GM12878 (cell line): Measurements from ENCODE around the gene NOL8. TPM values are rescaled to one million over a fixed set of nuclear protein-coding genes. Genes with fewer than 3 reads are reported as not detected.

Experiments used
- ATAC-seq: fragments of 200-7000 bp; cut with Tn5 transposase; 3 replicates; pipeline ENCODE4 v1.9.1; 2020; ENCODE audit warnings: mild to moderate bottlenecking, moderate library complexity
- BruUV-seq: library from RNA; stranded (reverse); fragments of 400-500 nt; replicated peaks from 2 replicates; lab custom pipeline; 2021; lab: Mats Ljungman, UMichigan
- CTCF ChIA-PET: fragments of 300-600 bp; sonication (Branson Sonifier 250); formaldehyde crosslinking; extraction: SDS; loops from one replicate; lab custom pipeline; 2021; ENCODE audit warnings: inconsistent platforms; lab: Yijun Ruan, JAX
- POLR2A ChIA-PET: fragments of 350-600 bp; formaldehyde crosslinking; extraction: SDS; loops from one replicate; lab custom pipeline; 2021; ENCODE audit warnings: inconsistent platforms; lab: Charles Lee
- RAD21 ChIA-PET: fragments of 300-600 bp; sonication (Branson Sonifier 250); formaldehyde crosslinking; loops from one replicate; lab custom pipeline; 2023; ENCODE audit warnings: antibody characterized with exemption; ENCODE audit not compliant: unreplicated experiment; lab: Charles Lee
- SMC1A ChIA-PET: fragments of 300-600 bp; sonication (Branson Sonifier 250); formaldehyde crosslinking; loops from one replicate; lab custom pipeline; 2023; ENCODE audit not compliant: unreplicated experiment, uncharacterized antibody; lab: Charles Lee
- DNase-seq: peaks from one replicate; pipeline ENCODE4 v3.0.0-alpha.2; 2011; ENCODE audit warnings: low read depth, low spot score
- FAIRE-seq: peaks from 3 replicates; lab custom pipeline; 2011; peaks lifted over from hg19 to GRCh38; lab: Jason Lieb, UNC
- H2AFZ ChIP-seq: 2 replicates; pipeline ENCODE4 v1.6.0; 2011; ENCODE audit warnings: low read depth, low read length, control low read depth; ENCODE audit not compliant: control insufficient read depth
- H3K27ac ChIP-seq: 2 replicates; pipeline ENCODE4 v1.5.1; 2011; ENCODE audit warnings: control low read depth; ENCODE audit not compliant: control insufficient read depth, insufficient read depth
- H3K27me3 ChIP-seq, 2 experiments: replicated peaks in 1 of 2; 2 replicates each; pipeline versions ENCODE4 v1.6.0 to v1.6.1; 2011; ENCODE audit warnings: low read length in 1 of 2; ENCODE audit not compliant: control insufficient read depth in 2 of 2, insufficient read depth in 2 of 2
- H3K36me3 ChIP-seq, 2 experiments: 2 replicates each; pipeline ENCODE4 v1.5.1; 2011; ENCODE audit warnings: low read length in 1 of 2; ENCODE audit not compliant: control insufficient read depth in 2 of 2, insufficient read depth in 2 of 2
- H3K4me1 ChIP-seq: 2 replicates; pipeline ENCODE4 v1.6.1; 2011; ENCODE audit warnings: mild to moderate bottlenecking, low read length, moderate library complexity, mixed read lengths; ENCODE audit not compliant: control insufficient read depth, insufficient read depth
- H3K4me2 ChIP-seq: 2 replicates; pipeline ENCODE4 v1.6.0; 2011; ENCODE audit warnings: control low read depth; ENCODE audit not compliant: control insufficient read depth, insufficient read depth
- H3K4me3 ChIP-seq: fragments of 200-600 bp; sonication (generic); 2 replicates; pipeline ENCODE4 v1.5.1; 2016
- H3K79me2 ChIP-seq: 2 replicates; pipeline ENCODE4 v1.6.0; 2011; ENCODE audit warnings: low read length; ENCODE audit not compliant: control insufficient read depth, insufficient read depth
- H3K9ac ChIP-seq: 2 replicates; pipeline ENCODE4 v1.8.0; 2011; ENCODE audit warnings: low read length, control low read depth, mixed read lengths; ENCODE audit not compliant: control insufficient read depth, insufficient read depth
- H3K9me3 ChIP-seq: replicated peaks from 3 replicates; pipeline ENCODE4 v1.5.1; 2011; ENCODE audit warnings: mild to moderate bottlenecking, low read length; ENCODE audit not compliant: control insufficient read depth, insufficient read depth
- H4K20me1 ChIP-seq: 2 replicates; pipeline ENCODE4 v1.6.0; 2011; ENCODE audit not compliant: control insufficient read depth, insufficient read depth
- BACH1 ChIP-seq: fragments of 450-650 bp; IDR thresholded peaks from 2 replicates; pipeline ENCODE4 v1.6.1; 2017; ENCODE audit warnings: mild to moderate bottlenecking, borderline replicate concordance
- BRCA1 ChIP-seq: IDR thresholded peaks from 2 replicates; pipeline ENCODE4 v1.6.1; 2011; ENCODE audit warnings: low read depth, low read length, improper control_type of control experiment
- ETV6 ChIP-seq, 2 experiments: fragments of 450-650 bp in 1 of 2; IDR thresholded peaks in 1 of 2; conservative IDR thresholded peaks in 1 of 2; 2 replicates each; pipeline ENCODE4 v1.6.1; 2014; ENCODE audit warnings: antibody characterized with exemption in 1 of 2, borderline replicate concordance in 1 of 2, low read depth in 1 of 2, mild to moderate bottlenecking in 1 of 2, moderate library complexity in 1 of 2
- HDGF ChIP-seq: fragments of 450-650 bp; IDR thresholded peaks from 2 replicates; pipeline ENCODE4 v1.6.1; 2016; ENCODE audit warnings: antibody characterized with exemption
- JUNB ChIP-seq: IDR thresholded peaks from 2 replicates; pipeline ENCODE4 v1.6.1; 2016; ENCODE audit warnings: antibody characterized with exemption, mild to moderate bottlenecking
- KDM1A ChIP-seq: fragments of 200-600 bp; sonication (generic); IDR thresholded peaks from 2 replicates; pipeline ENCODE4 v1.6.1; 2016; ENCODE audit warnings: borderline replicate concordance
- KLF5 ChIP-seq: fragments of 450-650 bp; IDR thresholded peaks from 2 replicates; pipeline ENCODE4 v1.6.1; 2014; ENCODE audit warnings: mild to moderate bottlenecking; ENCODE audit not compliant: partially characterized antibody
- SRF ChIP-seq, 2 experiments: IDR thresholded peaks; 2 replicates each; pipeline ENCODE4 v1.6.1; 2011; ENCODE audit warnings: low read depth in 2 of 2, low read length in 2 of 2, mild to moderate bottlenecking in 1 of 2, moderate library complexity in 1 of 2
- WGBS: methylation state at CpG from one replicate; pipeline ENCODE4 v1.1.6; 2016; ENCODE audit warnings: low lambda C conversion rate; ENCODE audit not compliant: insufficient replicate concordance, insufficient coverage; ENCODE audit errors: missing lambda C conversion rate; 5-methylcytosine and 5-hydroxymethylcytosine counted together
- in situ Hi-C: fragments of 300-500 bp; cut with MboI; formaldehyde crosslinking; loops from 9 replicates; pipeline ENCODE4 v1.14.3; 2018; ENCODE audit warnings: mixed read lengths
- intact Hi-C: fragments of 100-400 bp; cut with micrococcal nuclease; formaldehyde crosslinking; loops from one replicate; pipeline ENCODE4 v1.14.2; 2022; ENCODE audit not compliant: unreplicated experiment
- polyA plus RNA-seq, 11 experiments: library from polyadenylated mRNA; depleted of rRNA in 4 of 11; unstranded in 6 of 11; stranded (reverse) in 5 of 11; fragments of >200 nt; fragmentation: Nextera tagmentation in 4 of 11; fragmentation: Illumina TruSeq in 1 of 11; extraction: Ambion mirVana in 4 of 11; extraction: Trizol in 1 of 11; gene quantifications; 1 replicate in 1 of 11; 2 replicates in 10 of 11; pipeline versions ENCODE4 v1.2.1 to v1.2.3, GENCODE V29; 2011 to 2016; ENCODE audit warnings: inconsistent platforms in 2 of 11, missing spikeins in 2 of 11, low read depth in 1 of 11
- total RNA-seq, 4 experiments: library from RNA; depleted of rRNA in 3 of 4; stranded (reverse); fragments of >200 nt in 3 of 4; fragmentation: Illumina TruSeq in 1 of 4; extraction: Trizol in 1 of 4; gene quantifications; 2 replicates each; pipeline versions ENCODE4 v1.2.1 to v1.2.3, GENCODE V29; 2013 to 2021
- TF ChIP-seq, protein P1 (sequence below): IDR thresholded peaks from 2 replicates; pipeline ENCODE4 v1.6.1; 2012; ENCODE audit warnings: mild to moderate bottlenecking, low read depth, low read length
- TF ChIP-seq, protein P2 (sequence below): fragments of 450-650 bp; IDR thresholded peaks from 2 replicates; pipeline ENCODE4 v1.6.1; 2017; ENCODE audit warnings: mild to moderate bottlenecking
- TF ChIP-seq, protein P3 (sequence below): IDR thresholded peaks from 2 replicates; pipeline ENCODE4 v1.6.1; 2012; ENCODE audit warnings: low read depth, low read length, improper control_type of control experiment
- TF ChIP-seq, protein P4 (sequence below): fragments of 450-650 bp; IDR thresholded peaks from 2 replicates; pipeline ENCODE4 v1.6.1; 2014; ENCODE audit warnings: mild to moderate bottlenecking
- TF ChIP-seq, protein P5 (sequence below): fragments of 450-650 bp; formaldehyde crosslinking; IDR thresholded peaks from 2 replicates; pipeline ENCODE4 v1.4.0; 2020; ENCODE audit warnings: mild to moderate bottlenecking, moderate library complexity

NOL8 gene
- total and polyA plus RNA-seq, 10 of the 15 experiments (the other 5 are each of a cell fraction or from before 2014, with no cell fraction given): 33.6 to 58.6 (median 49.2) TPM

DNA sequence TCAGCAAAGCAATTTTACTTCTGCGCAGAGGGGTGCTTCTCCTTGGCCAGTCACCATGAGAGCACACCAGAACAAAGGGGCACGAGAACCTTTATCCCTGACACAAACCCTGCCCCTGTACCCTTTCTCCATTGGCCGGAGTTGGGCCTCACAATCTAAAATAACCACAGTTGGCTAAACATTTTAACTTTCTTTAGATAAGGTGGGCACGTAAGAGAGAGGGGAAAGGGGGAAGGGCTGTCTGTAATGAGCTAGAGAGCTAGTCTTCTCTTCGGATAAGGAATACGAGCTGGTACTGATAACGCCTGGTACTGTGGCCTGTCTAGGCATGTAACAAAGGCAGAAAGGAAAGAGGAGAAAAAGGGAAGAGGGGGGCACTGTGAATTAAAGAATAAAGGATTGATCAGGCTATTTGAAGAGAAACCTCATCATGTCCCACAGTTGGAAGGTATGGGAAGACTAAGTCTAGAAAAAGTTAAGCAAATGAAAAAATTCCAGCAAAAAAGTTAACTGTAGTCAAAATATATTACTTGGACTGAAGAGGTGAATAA lies 29.8 kb downstream of the NOL8 start:
- ChIA-PET SMC1A (interaction anchor here (1.0 kb wide), 1 partner anchor 75 kb away, joined by 3 read pairs; no protein-coding TSS in a partner anchor), CTCF (interaction anchor here (0.7 to 2.3 kb wide), 2 partner anchors 26 to 157 kb away, joined by 3 to 6 read pairs; no protein-coding TSS in a partner anchor), RAD21 (no interaction called here), POLR2A (interaction anchor here (1.6 kb wide), 1 partner anchor 31 kb away, joined by 4 read pairs; no protein-coding TSS in a partner anchor)
- no peak overlapping the region for H3K27ac ChIP-seq
- no peak overlapping the region for H3K4me3 ChIP-seq
- peaks cover 17% of the 10 kb centered on the region for H3K4me1 ChIP-seq
- FAIRE-seq (no peak), DNase-seq (no peak), ATAC-seq (no peak)
- H3K9me3 ChIP-seq: no peaks in the 10 kb centered on the region
- BruUV-seq: no TSS peak
- no peaks in the 10 kb centered on the region for H3K27me3 ChIP-seq
- 92% methylated on average over 7 of the region's 7 CpGs for WGBS
- no peak overlapping the region for H2AFZ ChIP-seq
- peaks cover 0 to 20% of the 10 kb centered on the region in 2 experiments; a peak in 3 of 4 replicates for H3K36me3 ChIP-seq
- H4K20me1 ChIP-seq: no peaks in the 10 kb centered on the region
- peaks cover 47% of the 10 kb centered on the region for H3K79me2 ChIP-seq
- no peak overlapping the region for H3K4me2 ChIP-seq
- in situ Hi-C loops (no loop called here), intact Hi-C loops (no loop called here)
- no peak overlapping the region for H3K9ac ChIP-seq
- TF ChIP-seq, protein P1, sequence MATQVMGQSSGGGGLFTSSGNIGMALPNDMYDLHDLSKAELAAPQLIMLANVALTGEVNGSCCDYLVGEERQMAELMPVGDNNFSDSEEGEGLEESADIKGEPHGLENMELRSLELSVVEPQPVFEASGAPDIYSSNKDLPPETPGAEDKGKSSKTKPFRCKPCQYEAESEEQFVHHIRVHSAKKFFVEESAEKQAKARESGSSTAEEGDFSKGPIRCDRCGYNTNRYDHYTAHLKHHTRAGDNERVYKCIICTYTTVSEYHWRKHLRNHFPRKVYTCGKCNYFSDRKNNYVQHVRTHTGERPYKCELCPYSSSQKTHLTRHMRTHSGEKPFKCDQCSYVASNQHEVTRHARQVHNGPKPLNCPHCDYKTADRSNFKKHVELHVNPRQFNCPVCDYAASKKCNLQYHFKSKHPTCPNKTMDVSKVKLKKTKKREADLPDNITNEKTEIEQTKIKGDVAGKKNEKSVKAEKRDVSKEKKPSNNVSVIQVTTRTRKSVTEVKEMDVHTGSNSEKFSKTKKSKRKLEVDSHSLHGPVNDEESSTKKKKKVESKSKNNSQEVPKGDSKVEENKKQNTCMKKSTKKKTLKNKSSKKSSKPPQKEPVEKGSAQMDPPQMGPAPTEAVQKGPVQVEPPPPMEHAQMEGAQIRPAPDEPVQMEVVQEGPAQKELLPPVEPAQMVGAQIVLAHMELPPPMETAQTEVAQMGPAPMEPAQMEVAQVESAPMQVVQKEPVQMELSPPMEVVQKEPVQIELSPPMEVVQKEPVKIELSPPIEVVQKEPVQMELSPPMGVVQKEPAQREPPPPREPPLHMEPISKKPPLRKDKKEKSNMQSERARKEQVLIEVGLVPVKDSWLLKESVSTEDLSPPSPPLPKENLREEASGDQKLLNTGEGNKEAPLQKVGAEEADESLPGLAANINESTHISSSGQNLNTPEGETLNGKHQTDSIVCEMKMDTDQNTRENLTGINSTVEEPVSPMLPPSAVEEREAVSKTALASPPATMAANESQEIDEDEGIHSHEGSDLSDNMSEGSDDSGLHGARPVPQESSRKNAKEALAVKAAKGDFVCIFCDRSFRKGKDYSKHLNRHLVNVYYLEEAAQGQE: no peak
- no peak for TF ChIP-seq BRCA1
- no peak for TF ChIP-seq ETV6 (conservative IDR thresholded peaks at IDR 0.05 in 1 of 2, IDR thresholded peaks at IDR 0.05 in 1 of 2; ENCODE audit: borderline replicate concordance in 1 of 2, low read depth in 1 of 2)
- no peak for TF ChIP-seq HDGF
- TF ChIP-seq, protein P2, sequence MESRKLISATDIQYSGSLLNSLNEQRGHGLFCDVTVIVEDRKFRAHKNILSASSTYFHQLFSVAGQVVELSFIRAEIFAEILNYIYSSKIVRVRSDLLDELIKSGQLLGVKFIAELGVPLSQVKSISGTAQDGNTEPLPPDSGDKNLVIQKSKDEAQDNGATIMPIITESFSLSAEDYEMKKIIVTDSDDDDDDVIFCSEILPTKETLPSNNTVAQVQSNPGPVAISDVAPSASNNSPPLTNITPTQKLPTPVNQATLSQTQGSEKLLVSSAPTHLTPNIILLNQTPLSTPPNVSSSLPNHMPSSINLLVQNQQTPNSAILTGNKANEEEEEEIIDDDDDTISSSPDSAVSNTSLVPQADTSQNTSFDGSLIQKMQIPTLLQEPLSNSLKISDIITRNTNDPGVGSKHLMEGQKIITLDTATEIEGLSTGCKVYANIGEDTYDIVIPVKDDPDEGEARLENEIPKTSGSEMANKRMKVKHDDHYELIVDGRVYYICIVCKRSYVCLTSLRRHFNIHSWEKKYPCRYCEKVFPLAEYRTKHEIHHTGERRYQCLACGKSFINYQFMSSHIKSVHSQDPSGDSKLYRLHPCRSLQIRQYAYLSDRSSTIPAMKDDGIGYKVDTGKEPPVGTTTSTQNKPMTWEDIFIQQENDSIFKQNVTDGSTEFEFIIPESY: no peak
- TF ChIP-seq, protein P3, sequence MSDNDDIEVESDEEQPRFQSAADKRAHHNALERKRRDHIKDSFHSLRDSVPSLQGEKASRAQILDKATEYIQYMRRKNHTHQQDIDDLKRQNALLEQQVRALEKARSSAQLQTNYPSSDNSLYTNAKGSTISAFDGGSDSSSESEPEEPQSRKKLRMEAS: no peak
- TF ChIP-seq KDM1A: no peak
- TF ChIP-seq KLF5: no peak
- TF ChIP-seq BACH1: no peak
- TF ChIP-seq, protein P4, sequence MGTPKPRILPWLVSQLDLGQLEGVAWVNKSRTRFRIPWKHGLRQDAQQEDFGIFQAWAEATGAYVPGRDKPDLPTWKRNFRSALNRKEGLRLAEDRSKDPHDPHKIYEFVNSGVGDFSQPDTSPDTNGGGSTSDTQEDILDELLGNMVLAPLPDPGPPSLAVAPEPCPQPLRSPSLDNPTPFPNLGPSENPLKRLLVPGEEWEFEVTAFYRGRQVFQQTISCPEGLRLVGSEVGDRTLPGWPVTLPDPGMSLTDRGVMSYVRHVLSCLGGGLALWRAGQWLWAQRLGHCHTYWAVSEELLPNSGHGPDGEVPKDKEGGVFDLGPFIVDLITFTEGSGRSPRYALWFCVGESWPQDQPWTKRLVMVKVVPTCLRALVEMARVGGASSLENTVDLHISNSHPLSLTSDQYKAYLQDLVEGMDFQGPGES: no peak
- TF ChIP-seq, protein P5, sequence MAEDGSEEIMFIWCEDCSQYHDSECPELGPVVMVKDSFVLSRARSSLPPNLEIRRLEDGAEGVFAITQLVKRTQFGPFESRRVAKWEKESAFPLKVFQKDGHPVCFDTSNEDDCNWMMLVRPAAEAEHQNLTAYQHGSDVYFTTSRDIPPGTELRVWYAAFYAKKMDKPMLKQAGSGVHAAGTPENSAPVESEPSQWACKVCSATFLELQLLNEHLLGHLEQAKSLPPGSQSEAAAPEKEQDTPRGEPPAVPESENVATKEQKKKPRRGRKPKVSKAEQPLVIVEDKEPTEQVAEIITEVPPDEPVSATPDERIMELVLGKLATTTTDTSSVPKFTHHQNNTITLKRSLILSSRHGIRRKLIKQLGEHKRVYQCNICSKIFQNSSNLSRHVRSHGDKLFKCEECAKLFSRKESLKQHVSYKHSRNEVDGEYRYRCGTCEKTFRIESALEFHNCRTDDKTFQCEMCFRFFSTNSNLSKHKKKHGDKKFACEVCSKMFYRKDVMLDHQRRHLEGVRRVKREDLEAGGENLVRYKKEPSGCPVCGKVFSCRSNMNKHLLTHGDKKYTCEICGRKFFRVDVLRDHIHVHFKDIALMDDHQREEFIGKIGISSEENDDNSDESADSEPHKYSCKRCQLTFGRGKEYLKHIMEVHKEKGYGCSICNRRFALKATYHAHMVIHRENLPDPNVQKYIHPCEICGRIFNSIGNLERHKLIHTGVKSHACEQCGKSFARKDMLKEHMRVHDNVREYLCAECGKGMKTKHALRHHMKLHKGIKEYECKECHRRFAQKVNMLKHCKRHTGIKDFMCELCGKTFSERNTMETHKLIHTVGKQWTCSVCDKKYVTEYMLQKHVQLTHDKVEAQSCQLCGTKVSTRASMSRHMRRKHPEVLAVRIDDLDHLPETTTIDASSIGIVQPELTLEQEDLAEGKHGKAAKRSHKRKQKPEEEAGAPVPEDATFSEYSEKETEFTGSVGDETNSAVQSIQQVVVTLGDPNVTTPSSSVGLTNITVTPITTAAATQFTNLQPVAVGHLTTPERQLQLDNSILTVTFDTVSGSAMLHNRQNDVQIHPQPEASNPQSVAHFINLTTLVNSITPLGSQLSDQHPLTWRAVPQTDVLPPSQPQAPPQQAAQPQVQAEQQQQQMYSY: no peak
- TF ChIP-seq SRF (IDR thresholded peaks at IDR 0.05; ENCODE audit: low read depth in 2 of 2, low read length in 2 of 2): no peak
- TF ChIP-seq JUNB: no peak
